Activated naive CD4-positive, alpha-beta T cell treated with Interleukin-2 at 50 U/mL for 16 hours (primary cell): ENCODE data around the gene ANO2.

ENCODE experiments used
- DNase-seq: peaks from one replicate; pipeline ENCODE4 v3.0.0-alpha.2; 2020

The ANO2 gene

GRCh38 chr12:5650829-5651461 lies 294.1 kb downstream of the ANO2 start:
- DNase-seq = no peak

DNA sequence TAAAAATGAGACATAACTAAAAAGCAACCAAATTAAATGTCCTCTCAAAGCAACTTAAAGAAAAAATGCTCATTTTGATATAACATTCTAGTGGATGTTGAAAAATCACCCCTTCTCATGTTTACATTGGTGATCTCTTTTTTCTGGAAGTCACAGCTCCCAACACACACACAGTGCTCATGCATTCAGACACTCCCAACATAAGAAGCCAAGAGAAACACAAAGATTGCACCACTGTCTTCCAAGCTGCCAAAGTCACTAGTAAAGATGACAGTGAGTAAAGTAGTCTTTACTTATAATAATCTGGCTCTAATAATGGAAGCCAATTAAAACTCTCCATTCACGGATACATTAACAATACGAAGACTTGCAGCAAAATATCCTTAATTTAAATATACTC lies 294.8 kb downstream of the ANO2 start:
- DNase-seq = no peak

DNA sequence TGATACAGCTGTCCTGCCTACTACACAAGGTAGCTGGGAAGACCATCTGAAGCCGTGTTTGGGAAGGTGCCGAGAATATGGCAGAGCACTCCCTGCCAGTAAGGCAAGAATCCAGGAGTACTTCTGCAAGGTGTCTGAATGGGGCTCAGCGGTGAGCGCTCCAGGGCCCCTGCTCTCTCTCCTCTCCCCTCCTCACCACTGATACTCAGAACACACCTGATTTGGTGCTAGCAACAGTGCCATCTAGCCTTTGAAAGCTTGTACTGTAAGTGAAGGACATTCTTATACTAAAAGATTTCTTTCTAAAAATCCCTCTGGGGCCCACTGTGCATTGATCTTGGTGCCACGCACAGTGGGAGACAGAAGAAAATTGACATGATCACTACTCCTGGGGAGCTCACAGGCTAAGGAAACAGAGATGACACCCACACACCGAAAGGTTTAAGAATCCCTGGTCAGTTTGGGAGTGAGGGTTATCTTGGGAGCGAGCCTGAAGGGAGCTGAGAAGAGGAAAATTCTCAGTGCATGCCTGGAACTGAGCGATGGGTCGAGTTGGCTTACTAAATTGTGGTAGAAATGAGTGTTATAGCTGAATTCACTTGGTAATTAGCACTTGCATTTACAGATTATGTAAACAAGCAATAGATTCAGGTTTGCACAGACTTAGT lies 296.2 kb downstream of the ANO2 start:
- DNase-seq = no peak

DNA sequence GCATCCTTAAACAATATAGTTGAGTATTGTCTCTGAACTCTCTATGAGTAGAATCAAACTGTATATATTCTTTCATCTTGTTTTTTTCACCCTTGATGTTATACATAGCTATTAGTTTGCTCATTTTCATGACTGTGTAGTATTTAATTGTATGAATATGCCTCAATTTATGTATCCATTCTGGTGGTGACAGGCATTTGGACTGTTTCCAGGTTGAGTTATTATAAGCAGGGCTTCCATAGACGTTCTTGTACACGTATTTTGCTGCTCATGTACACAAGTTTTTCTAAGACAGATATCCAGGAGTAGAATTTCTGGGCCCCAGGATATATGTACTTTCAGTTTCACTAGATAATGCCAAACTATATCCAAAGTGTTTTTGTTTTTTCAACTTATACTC lies 301.8 kb downstream of the ANO2 start:
- no peak for DNase-seq

- DNase-seq = no peak
Observed at GRCh38 chr12:5637698-5638097, 307.4 kb downstream of the ANO2 start.

DNA sequence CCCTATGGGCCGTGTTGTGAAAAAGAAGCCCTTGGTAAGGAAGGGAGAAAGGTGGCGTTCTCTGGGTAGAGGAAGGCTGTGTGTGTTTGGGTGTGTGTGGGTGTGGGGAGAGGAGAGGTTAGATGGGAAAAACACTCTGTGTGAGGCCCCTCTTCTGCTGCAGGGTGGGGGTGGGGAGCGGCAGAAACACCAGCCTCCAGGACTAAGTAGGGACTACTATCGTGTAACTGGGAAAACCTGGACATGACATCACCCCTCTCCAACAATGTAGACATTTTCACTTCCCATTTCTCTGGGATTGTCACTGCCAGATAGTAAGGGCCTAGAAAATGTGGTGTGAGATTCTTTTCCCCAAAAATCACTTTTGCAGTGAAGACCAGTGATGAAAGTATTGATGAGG lies 308.2 kb downstream of the ANO2 start:
- DNase-seq = no peak

DNA sequence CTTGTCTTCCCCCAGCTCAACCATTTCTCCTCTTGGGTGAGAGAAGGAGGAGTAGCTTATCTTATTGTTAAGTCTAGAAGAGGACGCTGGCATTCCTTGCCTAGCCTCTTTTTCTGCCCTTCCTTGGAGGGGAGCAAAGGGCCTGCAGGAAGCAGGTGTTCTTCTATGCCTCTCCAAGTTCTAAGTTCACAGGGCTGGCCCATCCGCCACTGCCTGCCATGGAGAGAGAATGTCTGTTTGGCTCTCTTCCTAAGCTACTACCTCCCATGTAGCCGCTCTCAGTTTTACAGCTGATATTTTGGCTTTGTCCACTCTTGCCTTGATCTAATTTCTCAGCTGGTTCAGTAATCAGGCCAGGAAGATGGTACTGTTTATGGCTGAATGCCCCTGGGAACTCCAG lies 312.0 kb downstream of the ANO2 start:
- DNase-seq = no peak

DNA sequence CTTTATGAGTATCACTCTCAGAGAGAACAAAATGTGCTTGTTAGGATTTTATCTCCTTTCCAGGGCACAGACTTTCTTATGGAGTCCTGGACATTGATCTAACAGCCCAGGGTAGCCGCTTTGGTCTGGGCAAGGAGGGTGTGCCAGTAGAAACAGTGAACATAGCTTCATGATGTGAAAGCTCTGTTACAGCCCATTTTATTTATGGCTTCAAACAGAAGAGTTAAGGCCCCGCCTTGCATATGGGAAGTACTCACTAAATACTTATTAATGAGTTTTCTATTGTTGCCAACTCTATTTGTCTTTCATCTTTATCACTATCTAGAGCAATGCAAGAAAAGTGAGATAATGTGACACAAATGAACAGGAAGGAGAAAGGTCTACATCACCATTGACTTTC lies 312.6 kb downstream of the ANO2 start:
- no peak for DNase-seq

DNA sequence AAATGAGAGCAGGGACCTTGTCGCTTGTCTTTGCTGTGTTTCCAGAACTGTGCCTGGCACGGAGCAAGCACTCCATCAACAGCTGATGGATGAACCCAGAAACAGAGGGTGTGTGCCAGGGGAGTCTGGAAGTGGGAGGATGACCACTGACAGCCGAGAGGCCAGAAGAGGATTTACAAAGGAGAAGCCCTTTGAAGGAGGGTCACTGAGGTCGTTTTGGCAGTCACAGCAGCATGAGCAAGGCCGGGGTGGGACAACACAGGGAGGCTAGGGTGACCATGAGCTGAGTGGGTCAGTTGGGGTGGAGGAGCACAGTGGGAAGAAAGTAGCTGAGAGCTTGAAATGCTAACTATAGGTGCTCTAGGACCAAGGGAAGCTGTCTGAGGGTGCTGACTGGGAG lies 313.6 kb downstream of the ANO2 start:
- DNase-seq = no peak

DNA sequence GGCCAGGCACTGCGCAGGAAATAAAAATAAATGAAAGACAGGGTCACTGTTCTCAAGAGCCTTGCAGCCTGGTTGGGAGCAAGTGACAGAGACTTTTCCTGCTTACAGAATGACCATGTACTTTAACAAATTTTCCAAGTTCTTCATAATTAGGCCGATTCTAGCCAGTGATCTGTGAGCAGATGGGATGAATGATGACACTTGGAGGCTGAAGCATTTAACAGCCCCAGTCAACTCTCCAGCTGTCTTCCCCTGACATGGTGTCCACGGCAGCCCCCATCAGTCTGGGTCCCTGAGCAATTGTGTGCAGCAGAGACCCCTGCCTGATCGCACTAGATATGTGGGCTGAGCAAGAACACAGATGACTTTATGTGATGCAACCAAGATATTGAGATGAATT lies 314.3 kb downstream of the ANO2 start:
- no peak for DNase-seq

DNA sequence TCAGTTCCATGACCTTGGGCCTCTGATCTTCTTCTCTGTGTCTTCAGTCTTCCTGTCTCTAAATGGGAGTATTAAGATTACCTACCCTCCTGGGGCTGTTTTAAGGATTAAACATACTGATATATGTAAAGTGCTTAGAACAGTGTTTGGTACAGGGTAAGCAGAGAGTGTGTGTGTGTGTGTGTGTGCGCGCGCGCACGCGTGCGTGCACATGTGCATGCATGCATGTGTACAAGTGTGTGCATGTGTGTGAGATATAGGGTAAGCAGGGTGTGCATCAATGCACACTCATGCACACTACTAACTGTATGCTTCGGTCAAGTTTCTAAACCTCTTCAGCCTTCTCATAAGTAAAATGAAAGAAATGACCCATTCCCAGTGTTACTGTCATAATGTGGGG lies 316.6 kb downstream of the ANO2 start:
- no peak for DNase-seq

DNA sequence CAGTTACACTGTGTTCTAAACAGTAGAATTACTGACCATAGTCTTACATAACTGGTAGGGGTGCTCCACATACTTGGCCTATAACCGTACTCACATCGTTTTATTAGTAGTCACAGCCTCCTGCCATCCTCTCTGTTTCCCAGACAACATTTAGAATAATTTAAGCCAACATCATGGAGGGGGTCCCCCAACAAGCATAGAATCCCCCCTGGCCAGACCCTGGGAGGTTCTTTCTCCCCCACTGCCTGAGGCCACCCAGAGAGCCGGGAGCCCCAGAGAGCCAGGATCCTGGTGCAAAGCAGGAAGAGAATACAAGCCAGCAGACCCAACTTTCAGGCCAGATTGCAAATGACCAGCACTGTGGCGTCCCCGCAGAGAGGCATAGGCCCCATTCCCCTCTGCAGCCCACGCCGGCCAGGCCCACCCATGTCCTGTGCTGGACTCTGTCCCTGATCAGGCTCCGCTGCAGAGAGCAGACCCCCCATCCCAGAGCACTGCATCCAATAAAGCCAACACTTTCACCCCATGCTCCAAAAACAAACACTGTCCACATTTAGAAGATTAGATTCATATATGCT lies 317.9 kb downstream of the ANO2 start:
- DNase-seq = no peak

DNA sequence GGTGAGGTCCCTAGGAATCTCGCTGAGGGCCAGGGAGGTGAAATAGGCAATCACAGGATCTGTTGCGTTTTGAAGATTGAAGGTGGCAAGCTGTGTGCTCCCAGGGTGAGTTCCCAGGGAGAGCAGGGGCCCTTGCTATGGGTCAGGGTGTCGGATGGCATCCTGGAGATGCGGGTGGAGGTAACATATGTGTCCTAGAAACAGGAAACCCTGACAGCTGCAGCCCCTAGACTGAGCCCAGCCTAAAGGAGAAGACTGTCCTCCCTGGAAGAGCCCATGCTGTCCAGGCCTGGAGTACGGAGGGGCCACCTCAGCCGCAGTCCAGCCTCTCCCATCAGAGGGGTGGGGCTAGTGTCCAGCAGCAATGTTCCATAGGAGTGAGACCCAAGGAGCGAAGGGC lies 318.9 kb downstream of the ANO2 start:
- no peak for DNase-seq

- no peak for DNase-seq
Observed at GRCh38 chr12:5624486-5625272, 320.4 kb downstream of the ANO2 start.

GRCh38 chr12:5623411-5623810 lies 321.6 kb downstream of the ANO2 start:
- DNase-seq = no peak

- no peak for DNase-seq
Observed at GRCh38 chr12:5622280-5622679, 322.8 kb downstream of the ANO2 start.

GRCh38 chr12:5621329-5621728 lies 323.7 kb downstream of the ANO2 start:
- DNase-seq = no peak

- DNase-seq = no peak
Observed at GRCh38 chr12:5620896-5621295, 324.2 kb downstream of the ANO2 start.

- DNase-seq = no peak
Observed at GRCh38 chr12:5619628-5620027, 325.4 kb downstream of the ANO2 start.

- DNase-seq = no peak
Observed at GRCh38 chr12:5616854-5617253, 328.2 kb downstream of the ANO2 start.

DNA sequence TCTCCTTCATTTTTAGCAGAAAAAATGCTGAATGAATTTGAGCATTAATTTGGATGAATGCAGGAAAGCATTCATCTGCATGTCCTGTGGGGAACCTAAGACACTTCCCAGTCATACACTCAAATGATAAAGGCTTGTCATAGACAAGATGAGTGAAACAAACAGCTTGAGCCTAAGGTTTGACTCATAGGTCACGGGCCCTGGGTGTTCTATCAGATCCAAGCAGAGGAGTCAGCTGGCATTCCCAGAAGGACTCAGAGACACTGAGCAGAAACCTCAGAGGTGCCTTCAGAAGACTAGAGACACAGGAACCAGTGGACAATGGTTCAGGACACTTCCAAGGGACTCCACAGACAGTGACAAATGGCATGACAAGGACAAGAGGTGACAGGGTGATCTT lies 329.3 kb downstream of the ANO2 start:
- DNase-seq = no peak

DNA sequence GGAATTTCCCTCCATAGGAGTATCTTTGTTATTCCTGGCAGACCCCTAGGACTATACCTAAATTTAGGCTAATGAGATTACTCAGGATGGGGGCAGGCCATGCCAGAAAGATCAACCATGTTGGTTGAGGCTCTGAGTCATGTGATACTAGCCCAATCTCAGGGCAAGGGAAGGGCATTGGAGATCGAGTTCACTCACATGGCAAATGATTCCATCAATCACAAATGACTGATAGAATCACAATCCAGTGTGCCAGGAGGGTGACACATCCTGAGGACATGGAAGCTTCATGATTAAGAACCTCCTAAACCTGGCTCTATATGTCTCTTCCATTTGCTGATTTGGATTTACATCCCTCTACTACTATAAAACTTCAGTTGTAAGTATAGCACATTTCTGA lies 330.8 kb downstream of the ANO2 start:
- no peak for DNase-seq

GRCh38 chr12:5612556-5613410 lies 332.3 kb downstream of the ANO2 start:
- no peak for DNase-seq
